ENCODE data around the gene OXER1.
"Not testable (repeated sequence)": the region's sequence is repeated elsewhere in the genome, so short reads cannot be mapped to it uniquely, and the experiment has no call there.

The OXER1 gene

GRCh38 chr2:42744545-42745082 lies 19.3 kb downstream of the OXER1 start:
- DNase-seq: no peak

DNA sequence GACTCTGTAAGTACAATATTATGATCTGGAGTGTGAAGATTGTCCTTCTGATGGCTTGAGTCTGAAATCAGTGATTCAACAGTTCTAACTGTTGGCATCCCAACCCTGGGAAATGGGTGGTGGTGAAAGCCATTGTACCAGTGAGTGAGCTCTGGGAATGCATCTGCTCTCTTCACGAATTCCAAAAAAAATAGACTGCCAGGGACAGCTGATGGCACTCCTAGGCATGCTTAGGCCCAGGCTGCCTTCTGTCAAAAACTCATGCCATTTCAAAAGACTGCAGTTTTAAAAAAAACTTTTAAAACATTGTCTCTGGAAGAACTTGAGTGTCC lies 20.3 kb downstream of the OXER1 start:
- no peak for DNase-seq

- no peak for DNase-seq
Measured at GRCh38 chr2:42742740-42743658, 20.9 kb downstream of the OXER1 start.

- no peak for DNase-seq
Measured at GRCh38 chr2:42741140-42741539, 22.8 kb downstream of the OXER1 start.

- DNase-seq: no peak
Measured at GRCh38 chr2:42736598-42737322, 27.2 kb downstream of the OXER1 start.

DNA sequence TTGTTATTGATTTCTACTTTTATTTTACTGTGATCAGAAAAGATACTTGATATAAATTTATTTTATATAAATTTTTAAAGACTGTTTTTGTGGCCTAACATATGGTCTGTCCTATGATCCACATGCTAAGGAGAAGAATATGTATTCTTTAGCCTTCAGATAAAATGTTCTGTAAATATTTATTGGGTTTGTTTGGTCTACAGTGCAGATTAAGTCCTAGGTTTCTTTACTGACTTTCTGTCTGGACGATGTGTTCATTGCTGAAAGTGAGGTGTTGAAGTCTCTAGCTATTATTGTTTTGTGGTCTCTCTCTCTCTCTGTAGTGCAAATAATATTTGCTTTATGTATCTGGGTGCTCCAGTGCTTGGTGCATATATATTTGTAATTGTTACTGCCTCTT lies 30.1 kb downstream of the OXER1 start:
- DNase-seq: no peak

DNA sequence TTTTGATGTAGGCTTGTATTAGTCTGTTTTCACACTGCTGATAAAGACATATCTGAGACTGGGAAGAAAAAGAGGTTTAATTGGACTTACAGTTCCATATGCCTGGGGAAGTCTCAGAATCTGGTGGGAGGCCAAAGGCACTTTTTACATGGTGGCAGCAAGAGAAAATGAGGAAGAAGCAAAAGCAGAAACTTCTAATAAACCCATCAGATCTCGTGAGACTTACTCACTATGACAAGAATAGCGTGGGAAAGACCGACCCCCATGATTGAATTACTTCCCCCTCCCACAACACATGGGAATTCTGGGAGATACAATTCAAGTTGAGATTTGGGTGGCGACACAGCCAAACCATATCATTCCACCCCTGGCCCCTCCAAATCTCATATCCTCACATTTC lies 32.6 kb downstream of the OXER1 start:
- not testable (repeated sequence) for DNase-seq

- no peak for DNase-seq
Measured at GRCh38 chr2:42726680-42727079, 37.3 kb downstream of the OXER1 start.

DNA sequence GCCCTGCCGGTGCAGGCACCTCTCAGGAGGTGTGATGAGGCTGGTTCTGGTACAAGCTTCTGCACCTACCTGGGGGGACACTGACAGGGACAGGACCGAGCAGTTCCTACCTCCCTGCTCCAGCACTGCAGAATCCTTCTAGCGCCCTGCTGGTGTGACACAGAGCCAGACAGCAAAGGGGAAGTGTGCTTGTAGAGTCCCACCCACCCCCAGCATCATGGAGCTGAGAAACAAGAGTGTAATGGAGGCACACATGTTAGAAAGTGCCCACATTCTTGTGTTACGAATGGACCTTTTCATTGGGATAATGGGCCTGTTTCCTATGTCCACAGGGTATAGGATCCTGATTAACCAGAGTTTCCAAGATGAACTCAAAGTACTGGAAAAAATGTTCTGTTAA lies 38.3 kb downstream of the OXER1 start:
- DNase-seq: no peak

GRCh38 chr2:42724886-42725285 lies 39.0 kb downstream of the OXER1 start:
- no peak for DNase-seq

DNA sequence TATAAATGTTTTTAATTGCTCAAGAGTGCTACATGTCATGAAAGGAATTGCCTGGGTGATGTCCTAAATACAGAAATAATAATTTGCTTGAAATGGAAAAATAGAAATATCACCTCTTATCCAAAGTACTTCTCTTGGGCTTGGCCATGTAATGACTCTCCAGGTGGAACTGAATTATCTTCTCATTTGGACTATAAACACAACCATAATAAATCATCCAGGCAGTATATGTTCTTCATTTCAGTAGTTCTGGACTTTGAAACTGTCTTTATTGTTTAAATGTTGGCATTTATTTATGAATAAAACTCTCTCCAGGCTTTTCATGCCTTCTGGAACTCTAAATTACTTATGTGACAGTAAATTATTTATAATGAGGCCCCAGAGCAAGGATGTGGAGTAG lies 40.5 kb downstream of the OXER1 start:
- no peak for DNase-seq

DNA sequence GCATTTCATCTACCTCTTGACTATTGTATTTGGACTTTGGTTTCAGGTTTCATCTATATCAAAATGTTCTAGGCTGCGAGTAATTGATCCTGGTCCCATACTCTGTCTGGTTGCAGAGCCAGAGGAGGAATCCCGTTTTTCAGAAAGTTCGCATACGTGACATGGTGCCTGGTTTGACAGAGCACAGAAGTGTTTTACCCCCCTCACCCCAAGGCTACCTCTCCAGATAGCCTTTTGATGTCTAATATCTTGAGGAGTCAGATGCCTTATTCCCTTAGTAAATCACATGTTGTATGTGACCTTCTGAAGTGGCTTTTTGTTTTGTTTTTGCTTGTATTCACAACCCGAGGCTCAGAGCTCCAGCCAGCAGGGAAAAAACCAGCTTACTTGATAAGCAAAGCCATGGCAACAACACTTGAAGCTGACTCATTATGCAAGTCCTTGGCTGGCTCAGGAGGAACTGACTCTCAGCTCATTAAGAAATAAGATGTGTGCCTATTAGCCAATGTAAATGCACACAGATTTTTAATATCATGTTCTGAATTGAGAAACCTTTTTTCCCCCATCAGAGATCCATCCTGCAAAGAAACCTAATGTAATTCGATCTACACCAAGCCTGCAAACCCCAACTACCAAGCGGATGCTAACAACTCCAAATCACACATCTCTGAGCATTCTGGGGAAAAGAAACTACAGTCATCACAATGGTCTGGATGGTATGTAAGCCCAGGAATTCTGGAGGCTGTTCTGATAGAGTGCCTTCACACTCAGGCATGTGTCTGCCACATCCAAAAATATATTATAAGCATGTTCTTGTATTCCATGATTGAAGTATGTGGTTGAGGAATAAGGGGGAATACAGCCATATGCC lies 41.4 kb downstream of the OXER1 start:
- peak; percentile 32 for DNase-seq

DNA sequence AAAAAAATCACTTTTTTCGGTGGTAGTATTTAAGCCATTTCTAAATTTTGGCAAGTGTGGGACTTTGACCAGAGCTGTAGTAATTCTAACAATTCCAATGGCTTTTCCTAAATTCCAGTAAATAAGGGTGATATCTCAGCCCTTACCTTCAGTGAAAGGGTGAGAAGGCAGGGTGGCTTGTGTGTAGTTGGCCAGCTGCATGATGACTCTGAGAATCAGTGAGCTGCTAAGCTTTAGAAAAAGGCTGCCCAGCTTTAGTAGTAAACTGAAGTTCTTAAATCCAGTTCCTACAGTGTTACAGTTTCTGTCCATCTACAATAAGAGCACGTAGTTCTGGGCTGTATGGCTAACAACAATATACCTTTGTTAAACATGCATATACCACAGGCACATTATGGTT lies 42.0 kb downstream of the OXER1 start:
- no peak for DNase-seq

DNA sequence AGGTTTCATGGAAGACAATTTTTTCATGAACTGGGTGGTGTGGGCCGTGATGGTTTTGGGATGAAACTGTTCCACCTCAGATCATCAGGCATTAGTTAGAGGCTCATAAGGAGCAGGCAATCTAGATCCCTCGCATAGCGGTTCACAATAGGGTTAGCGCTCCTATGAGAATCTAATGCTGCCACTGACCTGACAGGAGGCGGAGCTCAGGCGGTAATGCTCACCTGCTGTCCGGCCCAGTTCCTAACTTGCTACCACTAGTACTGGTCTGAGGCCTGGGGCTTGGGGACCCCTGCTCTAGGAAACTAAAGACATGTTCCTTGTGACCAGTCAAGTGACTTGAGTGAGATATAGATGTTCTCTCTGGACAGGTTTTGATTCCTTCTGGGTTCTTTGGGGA lies 49.2 kb downstream of the OXER1 start:
- DNase-seq: no peak

GRCh38 chr2:42713920-42714319 lies 50.0 kb downstream of the OXER1 start:
- no peak for DNase-seq

- no peak for DNase-seq
Measured at GRCh38 chr2:42712934-42713333, 51.0 kb downstream of the OXER1 start.
